ENCODE results near the gene TIMP2.
"Not testable (repeated sequence)": the region's sequence is repeated elsewhere in the genome, so short reads cannot be mapped to it uniquely, and the experiment has no call there.

Gene TIMP2

GRCh38 chr17:78929908-78930775 lies 5.0 kb upstream of the TIMP2 start:
- no peak for DNase-seq (ENCODE audit: low read depth in 2 of 2)

- DNase-seq (ENCODE audit: low read depth in 2 of 2) = no peak
Measured at GRCh38 chr17:78925662-78926555, 722 bp upstream of the TIMP2 start.

GRCh38 chr17:78924481-78925151 lies 571 bp downstream of the TIMP2 start:
- no peak for DNase-seq (ENCODE audit: low read depth in 2 of 2)

- peak in 1 of 2 experiments; percentile 42 for DNase-seq (ENCODE audit: low read depth in 2 of 2)
Measured at GRCh38 chr17:78923660-78924453, 1.3 kb downstream of the TIMP2 start.

GRCh38 chr17:78922816-78923498 lies 2.2 kb downstream of the TIMP2 start:
- DNase-seq (ENCODE audit: low read depth in 2 of 2) = no peak

- DNase-seq (ENCODE audit: low read depth in 2 of 2) = no peak
Measured at GRCh38 chr17:78921437-78921971, 3.7 kb downstream of the TIMP2 start.

- DNase-seq (ENCODE audit: low read depth in 2 of 2) = no peak
Measured at GRCh38 chr17:78920528-78920927, 4.7 kb downstream of the TIMP2 start.

GRCh38 chr17:78919861-78920450 lies 5.2 kb downstream of the TIMP2 start:
- no peak for DNase-seq (ENCODE audit: low read depth in 2 of 2)

GRCh38 chr17:78918979-78919378 lies 6.2 kb downstream of the TIMP2 start:
- DNase-seq (ENCODE audit: low read depth in 2 of 2) = no peak

GRCh38 chr17:78917451-78918275 lies 7.5 kb downstream of the TIMP2 start:
- DNase-seq (ENCODE audit: low read depth in 2 of 2) = no peak

- DNase-seq (ENCODE audit: low read depth in 2 of 2) = no peak
Measured at GRCh38 chr17:78915872-78916632, 9.1 kb downstream of the TIMP2 start.

- DNase-seq (ENCODE audit: low read depth in 2 of 2) = no peak
Measured at GRCh38 chr17:78913115-78913514, 12.1 kb downstream of the TIMP2 start.

GRCh38 chr17:78912082-78912481 lies 13.1 kb downstream of the TIMP2 start:
- no peak for DNase-seq (ENCODE audit: low read depth in 2 of 2)

- not testable (repeated sequence) for DNase-seq (ENCODE audit: low read depth in 2 of 2)
Measured at GRCh38 chr17:78911543-78911942, 13.6 kb downstream of the TIMP2 start.

- no peak for DNase-seq (ENCODE audit: low read depth in 2 of 2)
Measured at GRCh38 chr17:78910497-78911284, 14.5 kb downstream of the TIMP2 start.

GRCh38 chr17:78908426-78908825 lies 16.8 kb downstream of the TIMP2 start:
- DNase-seq (ENCODE audit: low read depth in 2 of 2) = no peak

GRCh38 chr17:78905541-78905940 lies 19.6 kb downstream of the TIMP2 start:
- no peak for DNase-seq (ENCODE audit: low read depth in 2 of 2)

GRCh38 chr17:78905116-78905515 lies 20.1 kb downstream of the TIMP2 start:
- no peak for DNase-seq (ENCODE audit: low read depth in 2 of 2)

Data from stimulated activated CD4-positive, alpha-beta T cell treated with anti-CD3 and anti-CD28 coated beads, Interleukin-12 subunit alpha, Interleukin-12 subunit beta, amount 100 ng/mL, for 24 hours (primary cell).